Measurements from ENCODE around the gene SFMBT2.

- TF ChIP-seq POLR2A (IDR thresholded peaks at IDR 0.05) (no peak), CTCF (IDR thresholded peaks at IDR 0.05) (no peak)
Measured at GRCh38 chr10:7296648-7297047, 114.2 kb downstream of the SFMBT2 start.

Measured in right lobe of liver (tissue), 4 donors.